ENCODE data around the gene GH1. TPM values are rescaled to one million over a fixed set of nuclear protein-coding genes. Genes with fewer than 3 reads are reported as not detected.

The GH1 gene
- total and polyA plus RNA-seq, 2 of the 13 experiments (the other 11 are each of a cell fraction or from before 2014, with no cell fraction given) = not detected

GRCh38 chr17:63956296-63956920, 37.8 kb upstream of the GH1 start (continued):
- peak; percentile 91 for TF ChIP-seq GATAD2A (CRISPR knock-in tag; IDR thresholded peaks at IDR 0.05)
- TF ChIP-seq ZNF20 (CRISPR knock-in tag; IDR thresholded peaks at IDR 0.05) = no peak
- peak; percentile 63; the same call in 1 of the 2 replicates for TF ChIP-seq RCOR2 (CRISPR knock-in tag; IDR thresholded peaks at IDR 0.05)
- no peak for TF ChIP-seq ZNF256 (CRISPR knock-in tag; conservative IDR thresholded peaks at IDR 0.05)
- no peak for TF ChIP-seq KDM6A (CRISPR knock-in tag; IDR thresholded peaks at IDR 0.05; ENCODE audit: low read depth)
- TF ChIP-seq HMG20A (CRISPR knock-in tag; IDR thresholded peaks at IDR 0.05; ENCODE audit: borderline replicate concordance) = peak; percentile 89; the same call in 1 of the 2 replicates
- 0 out of 2 replicates have a peak, but pooled peaks have one; percentile 24 for TF ChIP-seq THAP9 (CRISPR knock-in tag; IDR thresholded peaks at IDR 0.05; ENCODE audit: borderline replicate concordance)
- TF ChIP-seq ZNF598 (CRISPR knock-in tag; IDR thresholded peaks at IDR 0.05; ENCODE audit: borderline replicate concordance) = no peak
- no peak for TF ChIP-seq ZMAT5 (CRISPR knock-in tag; IDR thresholded peaks at IDR 0.05; ENCODE audit: borderline replicate concordance, low read depth)
- TF ChIP-seq ZNF180 (CRISPR knock-in tag; IDR thresholded peaks at IDR 0.05; ENCODE audit: borderline replicate concordance, low read depth) = no peak

- H3K4me2 ChIP-seq (ENCODE audit: low read depth, low read length) = no peak overlapping the region
- no peak overlapping the region for H2AFZ ChIP-seq (ENCODE audit: low read length)
- H3K9me3 ChIP-seq (ENCODE audit: low read length) = no peaks in the 10 kb centered on the region
- H3K27me3 ChIP-seq (ENCODE audit: control insufficient read depth in 1 of 2, insufficient read depth in 2 of 2, low read length in 2 of 2) = peaks cover 17 to 47% of the 10 kb centered on the region in 2 experiments; a peak in 4 of 5 replicates
- in situ Hi-C loops (cut with HindIII; ENCODE audit: extremely low pct_ligation_motif_present, low pct_unique_long_range_greater_than_20kb) (no loop called here), intact Hi-C loops (cut with micrococcal nuclease; ENCODE audit: unreplicated experiment) (no loop called here)
- ATAC-seq (no peak), FAIRE-seq (no peak), DNase-seq (ENCODE audit: low spot score) (no peak)
- no peak overlapping the region for H3K9ac ChIP-seq (ENCODE audit: insufficient read depth, low read depth, low read length)
- BruUV-seq (replicated peaks) = no TSS peak
- WGBS (ENCODE audit: low lambda C conversion rate) = 52% methylated on average over 3 of the region's 4 CpGs
- no peaks in the 10 kb centered on the region for H3K79me2 ChIP-seq (ENCODE audit: insufficient read depth, low read length)
- POLR2A ChIA-PET = interaction anchor here (1.5 kb wide), 1 partner anchor 9 kb away, joined by 6 read pairs; no protein-coding TSS in a partner anchor
- H3K4me3 ChIP-seq (replicated peaks in 1 of 3; ENCODE audit: insufficient read depth in 1 of 3, low read depth in 2 of 3, low read length in 3 of 3) = no peak overlapping the region
- H3K27ac ChIP-seq (ENCODE audit: extremely low read length, insufficient read depth, low read length) = no peak overlapping the region
- CTCF ChIA-PET (ENCODE audit: low intra/inter-chr PET ratio, low total read pairs) = no interaction called here
- H3K4me1 ChIP-seq (ENCODE audit: insufficient read depth, low read length) = peaks cover 14% of the 10 kb centered on the region
- no peaks in the 10 kb centered on the region for H3K36me3 ChIP-seq (replicated peaks in 1 of 2; ENCODE audit: control insufficient read depth in 1 of 2, insufficient read depth in 2 of 2, low read length in 2 of 2)
- no peaks in the 10 kb centered on the region for H4K20me1 ChIP-seq (ENCODE audit: insufficient read depth, low read length)
- no peak for TF ChIP-seq EP300 (IDR thresholded peaks at IDR 0.05; ENCODE audit: low read depth in 2 of 2, low read length in 2 of 2)
- TF ChIP-seq EP300 (CRISPR knock-in tag; IDR thresholded peaks at IDR 0.05; ENCODE audit: borderline replicate concordance) = no peak
- TF ChIP-seq DR1 (CRISPR knock-in tag; IDR thresholded peaks at IDR 0.05) = no peak
- no peak for TF ChIP-seq MATR3 (CRISPR knock-in tag; IDR thresholded peaks at IDR 0.05)
- TF ChIP-seq THAP9 (CRISPR knock-in tag; IDR thresholded peaks at IDR 0.05; ENCODE audit: borderline replicate concordance) = no peak
- TF ChIP-seq ZNF34 (CRISPR knock-in tag; IDR thresholded peaks at IDR 0.05; ENCODE audit: borderline replicate concordance) = no peak
- TF ChIP-seq HDAC2 (CRISPR knock-in tag; IDR thresholded peaks at IDR 0.05) = no peak
- TF ChIP-seq ZNF567 (CRISPR knock-in tag; IDR thresholded peaks at IDR 0.05; ENCODE audit: borderline replicate concordance) = no peak
- no peak for TF ChIP-seq REXO4 (CRISPR knock-in tag; IDR thresholded peaks at IDR 0.05; ENCODE audit: borderline replicate concordance)
Observed at GRCh38 chr17:63955791-63956190, 37.2 kb upstream of the GH1 start.

All from HepG2 (cell line).